ENCODE results near the gene DUS1L.

DNA sequence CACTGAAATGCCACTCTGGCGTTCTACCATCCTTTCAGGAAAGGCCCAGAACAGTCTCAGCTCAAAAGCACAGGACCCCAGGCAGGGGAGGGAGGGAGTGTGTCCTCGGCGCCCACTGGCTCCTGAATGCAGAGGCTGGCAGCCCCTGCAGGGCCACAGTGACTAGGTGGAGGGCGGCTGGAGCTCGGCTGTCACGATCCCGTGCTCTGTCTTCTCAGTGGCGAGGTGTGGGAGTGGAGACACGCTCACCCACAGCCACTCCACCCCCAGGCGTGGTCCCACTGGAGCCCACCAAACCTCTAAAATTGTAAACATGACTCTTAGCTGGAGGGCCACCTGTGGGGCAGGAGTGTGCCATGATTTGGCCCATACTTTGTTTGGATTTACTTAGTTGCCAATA lies 48.8 kb upstream of the DUS1L start:
- TF ChIP-seq, protein P1, sequence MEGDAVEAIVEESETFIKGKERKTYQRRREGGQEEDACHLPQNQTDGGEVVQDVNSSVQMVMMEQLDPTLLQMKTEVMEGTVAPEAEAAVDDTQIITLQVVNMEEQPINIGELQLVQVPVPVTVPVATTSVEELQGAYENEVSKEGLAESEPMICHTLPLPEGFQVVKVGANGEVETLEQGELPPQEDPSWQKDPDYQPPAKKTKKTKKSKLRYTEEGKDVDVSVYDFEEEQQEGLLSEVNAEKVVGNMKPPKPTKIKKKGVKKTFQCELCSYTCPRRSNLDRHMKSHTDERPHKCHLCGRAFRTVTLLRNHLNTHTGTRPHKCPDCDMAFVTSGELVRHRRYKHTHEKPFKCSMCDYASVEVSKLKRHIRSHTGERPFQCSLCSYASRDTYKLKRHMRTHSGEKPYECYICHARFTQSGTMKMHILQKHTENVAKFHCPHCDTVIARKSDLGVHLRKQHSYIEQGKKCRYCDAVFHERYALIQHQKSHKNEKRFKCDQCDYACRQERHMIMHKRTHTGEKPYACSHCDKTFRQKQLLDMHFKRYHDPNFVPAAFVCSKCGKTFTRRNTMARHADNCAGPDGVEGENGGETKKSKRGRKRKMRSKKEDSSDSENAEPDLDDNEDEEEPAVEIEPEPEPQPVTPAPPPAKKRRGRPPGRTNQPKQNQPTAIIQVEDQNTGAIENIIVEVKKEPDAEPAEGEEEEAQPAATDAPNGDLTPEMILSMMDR (IDR thresholded peaks at IDR 0.05; ENCODE audit: low read depth, low read length), result no peak
- TF ChIP-seq POLR2A (IDR thresholded peaks at IDR 0.05; ENCODE audit: extremely low read depth, insufficient read length), result no peak
